GM18517 (cell line): ENCODE results near the gene TMTC2.

Experiments used
- ATAC-seq: cut with Tn5 transposase; IDR thresholded peaks from one replicate; pipeline ENCODE4 v1.9.1; 2021; ENCODE audit warnings: mild to moderate bottlenecking, moderate library complexity; ENCODE audit not compliant: unreplicated experiment

Gene TMTC2

DNA sequence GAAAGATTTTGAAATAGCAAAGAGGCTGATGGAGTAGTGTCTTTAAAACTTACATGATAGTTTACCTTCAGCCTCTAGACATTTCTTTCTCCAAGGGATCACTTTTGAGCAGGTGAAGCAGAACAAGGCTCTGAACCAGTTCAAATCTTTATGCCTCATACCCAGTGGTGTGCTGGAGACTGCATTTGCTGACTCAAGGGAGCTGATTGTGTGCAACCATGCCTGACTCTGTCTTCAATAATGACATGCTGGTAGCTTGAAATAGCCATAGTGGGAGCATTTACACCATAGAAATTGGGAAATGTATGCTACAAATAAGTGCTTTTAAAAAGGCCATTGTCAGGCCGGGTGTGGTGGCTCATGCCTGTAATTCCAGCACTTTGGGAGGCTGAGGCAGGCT is 482.0 kb downstream of the TMTC2 start:
- ATAC-seq: no peak

GRCh38 chr12:83172441-83172840 is 485.7 kb downstream of the TMTC2 start:
- ATAC-seq: no peak

DNA sequence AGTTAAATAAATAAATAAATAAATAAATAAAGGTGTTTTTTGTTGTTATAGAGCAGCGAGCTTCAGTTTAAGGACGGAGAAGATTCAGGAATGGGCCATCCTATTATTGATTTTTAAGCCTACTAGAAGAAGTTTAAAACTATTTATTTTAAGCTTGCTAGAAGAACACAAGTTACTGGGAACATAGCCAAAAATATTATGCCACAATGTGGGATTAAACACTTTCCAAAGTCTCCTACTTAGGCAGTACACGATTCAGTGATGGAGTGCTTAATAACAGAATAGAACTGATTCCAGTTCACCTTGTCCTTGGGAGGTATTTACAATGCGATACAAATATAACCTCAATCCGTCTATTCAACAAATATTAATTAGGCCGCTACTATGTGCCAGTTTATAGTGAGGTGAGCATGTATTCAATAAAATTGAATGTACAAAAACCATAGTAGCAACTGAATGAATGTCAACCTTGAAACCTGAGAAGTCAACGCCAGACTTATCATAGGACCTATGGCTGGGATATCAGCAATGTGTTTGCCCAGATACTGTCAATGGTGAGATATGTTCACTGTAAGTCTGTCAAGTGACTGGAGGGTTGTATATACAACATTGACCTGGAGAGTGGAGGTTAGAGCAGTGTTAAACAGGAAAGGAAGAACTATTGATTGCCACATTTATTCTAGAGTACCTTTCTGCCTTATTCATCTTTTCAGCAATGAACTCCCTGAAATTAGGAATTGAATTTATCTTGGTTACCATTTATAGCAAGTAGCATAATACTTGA is 486.4 kb downstream of the TMTC2 start:
- ATAC-seq: no peak

GRCh38 chr12:83179999-83180398 is 493.3 kb downstream of the TMTC2 start:
- no peak for ATAC-seq

- no peak for ATAC-seq
Observed at GRCh38 chr12:83181074-83181473, 494.4 kb downstream of the TMTC2 start.

DNA sequence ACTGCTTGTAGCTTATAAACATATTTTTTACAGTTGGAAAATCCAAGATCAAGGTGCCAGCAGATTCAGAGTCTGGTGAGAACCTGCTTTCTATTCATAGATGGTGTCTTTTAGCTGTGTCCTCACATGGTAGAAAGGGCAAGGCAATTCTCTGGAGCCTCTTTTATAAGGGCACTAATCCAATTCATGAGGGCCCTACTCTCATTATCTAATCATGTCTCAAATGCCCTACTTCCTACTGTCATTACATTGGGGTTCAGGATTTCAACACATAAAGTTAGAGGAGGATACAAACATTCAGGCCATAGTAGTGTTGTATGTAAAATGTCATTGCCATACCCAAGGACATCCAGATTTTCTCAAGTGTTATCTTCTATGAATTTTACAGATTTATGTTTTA is 496.4 kb downstream of the TMTC2 start:
- ATAC-seq: no peak
